ENCODE results near the gene CCRL2. TPM values are rescaled to one million over a fixed set of nuclear protein-coding genes. Genes with fewer than 3 reads are reported as not detected.

Gene CCRL2
- total RNA-seq, 1 donor from 2014 or later: 0.55 TPM

DNA sequence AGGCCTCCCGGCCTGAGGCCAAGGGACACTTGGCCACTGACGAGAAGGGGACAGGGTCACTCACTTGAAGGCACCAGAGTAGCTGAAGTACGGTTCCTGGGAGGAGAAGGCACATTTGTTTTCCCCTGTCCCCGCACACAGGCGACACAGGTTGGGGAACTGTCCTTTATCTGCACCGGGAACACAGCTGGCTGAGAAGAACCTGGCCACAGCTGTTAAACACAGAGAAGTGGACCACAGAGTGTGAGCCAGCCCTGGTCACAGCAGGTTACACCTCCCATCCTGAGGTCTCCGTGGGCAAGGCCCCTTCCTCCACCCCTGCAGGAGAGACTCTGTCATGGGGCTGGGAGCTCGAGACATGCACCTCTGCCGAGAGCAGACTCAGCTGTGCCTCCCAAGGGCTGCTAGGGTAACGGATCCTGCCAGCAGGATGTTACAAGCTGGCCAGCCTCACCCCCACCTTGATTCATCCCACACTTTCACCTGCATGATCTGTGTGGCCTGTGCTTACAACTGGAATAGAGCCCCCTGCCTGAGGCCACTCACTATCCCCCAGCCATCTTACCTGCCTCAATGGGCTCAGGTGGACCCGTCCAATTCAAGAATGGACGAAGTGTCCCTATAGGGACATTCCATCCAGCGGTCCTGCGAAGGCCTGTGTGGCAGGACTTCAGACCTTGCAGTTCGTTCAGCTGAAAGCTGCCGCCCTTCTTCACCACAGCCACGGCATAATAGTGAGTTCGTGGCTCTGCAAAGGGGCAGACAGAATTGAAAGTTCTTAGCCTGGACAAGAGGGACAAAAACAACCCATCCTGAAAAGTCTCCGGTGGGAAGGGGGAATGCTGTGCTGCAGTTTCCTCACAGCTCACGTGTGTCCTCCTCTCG is 48.4 kb downstream of the CCRL2 start:
- DNase-seq (ENCODE audit: low spot score) (peak; percentile 35), ATAC-seq (no peak)

DNA sequence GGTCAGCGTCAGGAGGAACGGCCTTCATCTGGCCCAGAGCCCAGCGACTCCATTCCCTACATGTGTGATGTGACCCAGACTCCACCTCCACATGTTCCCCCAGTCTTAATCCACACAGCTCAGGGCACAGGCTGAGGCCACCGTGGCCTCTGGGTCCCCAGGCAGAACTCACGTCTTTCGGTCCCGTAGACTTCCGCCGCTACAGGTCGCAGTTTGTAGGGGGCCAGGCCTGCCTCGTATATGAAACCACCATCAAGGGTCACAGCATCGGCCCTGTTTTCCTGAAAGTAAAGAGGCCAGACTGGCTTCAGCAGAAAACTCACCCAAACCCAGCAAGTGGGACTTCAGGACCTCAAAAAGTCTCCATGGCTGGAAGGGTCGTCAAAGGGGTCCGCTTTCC is 49.1 kb downstream of the CCRL2 start:
- DNase-seq (ENCODE audit: low spot score) (peak; percentile 33), ATAC-seq (no peak)

Other genes starting within 250 kb of the CCRL2 start
- gene CCR1, start 198.9 kb upstream of the CCRL2 start, total RNA-seq: 2.3 TPM
- not detected for gene CCR3, start 164.8 kb upstream of the CCRL2 start, total RNA-seq
- 0.33 TPM for gene CCR2, start 53.1 kb upstream of the CCRL2 start, total RNA-seq
- gene CCR5, start 36.3 kb upstream of the CCRL2 start, total RNA-seq: 0.08 TPM
- 1.7 TPM for gene LTF, start 57.6 kb downstream of the CCRL2 start, total RNA-seq
- 28.6 TPM for gene RTP3, start 90.7 kb downstream of the CCRL2 start, total RNA-seq
- 7.4 TPM for gene LRRC2, start 159.0 kb downstream of the CCRL2 start, total RNA-seq
- not detected for gene FAM240A, start 205.3 kb downstream of the CCRL2 start, total RNA-seq